Mesodermal cell (in vitro differentiated cells): Measurements from ENCODE around the gene CDH9. TPM values are rescaled to one million over a fixed set of nuclear protein-coding genes. Genes with fewer than 3 reads are reported as not detected.

ENCODE experiments used
- H3K27ac ChIP-seq: 2 replicates; pipeline ENCODE4 v1.7.0; 2013; ENCODE audit warnings: mild to moderate bottlenecking, low read depth, low read length, moderate library complexity; ENCODE audit not compliant: severe bottlenecking
- H3K36me3 ChIP-seq: 2 replicates; pipeline ENCODE4 v1.7.1; 2013; ENCODE audit warnings: mild to moderate bottlenecking, low read length, moderate library complexity; ENCODE audit not compliant: control insufficient read depth, insufficient read depth
- H3K4me1 ChIP-seq: one replicate; pipeline ENCODE4 v1.7.1; 2013; ENCODE audit warnings: mild to moderate bottlenecking, low read length; ENCODE audit not compliant: insufficient read depth, control insufficient read depth, poor library complexity, severe bottlenecking
- H3K4me3 ChIP-seq: 2 replicates; pipeline ENCODE4 v1.7.0; 2013; ENCODE audit warnings: low read length, control low read depth, mild to moderate bottlenecking; ENCODE audit not compliant: insufficient read depth, poor library complexity, severe bottlenecking; ENCODE audit errors: extremely low read depth
- H3K9me3 ChIP-seq: 2 replicates; pipeline ENCODE4 v1.7.1; 2013; ENCODE audit warnings: mild to moderate bottlenecking, low read length, moderate library complexity; ENCODE audit not compliant: control insufficient read depth
- WGBS, 2 experiments: methylation state at CpG; one replicate each; pipeline ENCODE4 v1.1.5; 2013; ENCODE audit warnings: missing lambda C conversion rate in 2 of 2; ENCODE audit not compliant: insufficient coverage in 2 of 2; 5-methylcytosine and 5-hydroxymethylcytosine counted together
- polyA plus RNA-seq, 2 experiments: library from polyadenylated mRNA; stranded (reverse); fragments of 50-300 nt; gene quantifications; one replicate each; pipeline ENCODE4 v1.2.3, GENCODE V29; 2013

Gene CDH9
- polyA plus RNA-seq (2013, experiment 1 of 2): not detected
- polyA plus RNA-seq (2013, experiment 2 of 2): 0.10 TPM

DNA sequence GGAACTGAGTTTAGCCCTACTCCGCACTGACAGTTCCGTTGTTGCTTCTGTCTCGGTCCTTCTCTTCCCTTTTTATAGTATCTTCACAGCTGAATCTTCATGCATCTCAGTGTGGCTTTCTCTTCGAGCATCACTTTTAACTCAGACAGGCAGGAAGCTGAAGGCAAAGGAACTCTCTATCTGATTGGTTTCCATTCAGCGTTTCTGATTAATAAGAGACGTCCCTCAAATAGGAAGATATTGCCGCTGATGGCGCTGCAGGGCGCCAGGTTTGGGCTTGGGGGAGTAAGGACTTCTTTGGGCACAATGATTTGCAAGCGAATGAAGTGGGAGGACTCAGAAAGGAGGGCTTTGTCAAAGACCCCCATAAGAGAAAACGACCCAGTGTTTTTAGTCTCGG is at the start of gene CDH9:
CDH9 (minus strand) TSS at position 111 of the 400 bp plus-strand sequence. CDS start 50,253 bp downstream, outside the sequence.
- H3K4me1 ChIP-seq: no peaks in the 10 kb centered on the region
- H3K27ac ChIP-seq: no peak within 1 kb of the TSS
- no peaks in the 10 kb centered on the region for H3K9me3 ChIP-seq
- WGBS, 2 experiments: 5 to 9% methylated on average over 8 to 11 of the region's 12 CpGs
- H3K36me3 ChIP-seq: no peaks in the 10 kb centered on the region
- H3K4me3 ChIP-seq: no peak within 1 kb of the TSS

GRCh38 chr5:27087747-27088146 is 49.4 kb upstream of the CDH9 start:
- H3K36me3 ChIP-seq: no peaks in the 10 kb centered on the region
- WGBS, 2 experiments: 75 to 80% methylated on average over 1 of the region's 2 CpGs
- H3K9me3 ChIP-seq: no peaks in the 10 kb centered on the region
- H3K4me3 ChIP-seq: no peak overlapping the region
- peaks cover 5% of the 10 kb centered on the region for H3K4me1 ChIP-seq
- H3K27ac ChIP-seq: no peak overlapping the region

GRCh38 chr5:27083449-27084415 is 45.3 kb upstream of the CDH9 start:
- Histone ChIP-seq H3K36me3 (no peaks in the 10 kb centered on the region), H3K27ac (no peak overlapping the region), H3K9me3 (no peaks in the 10 kb centered on the region), H3K4me1 (peaks cover 5% of the 10 kb centered on the region), H3K4me3 (no peak overlapping the region)
- 21 to 27% methylated on average over 4 of the region's 7 CpGs for WGBS, 2 experiments

GRCh38 chr5:27080147-27080546 is 41.8 kb upstream of the CDH9 start:
- Histone ChIP-seq H3K9me3 (peaks cover 3% of the 10 kb centered on the region), H3K4me1 (peaks cover 5% of the 10 kb centered on the region), H3K27ac (no peak overlapping the region), H3K4me3 (no peak overlapping the region), H3K36me3 (no peaks in the 10 kb centered on the region)
- 67% methylated on average over 1 of the region's 1 CpG; no CpG with 5 or more reads in 1 of the 2 experiments for WGBS, 2 experiments

DNA sequence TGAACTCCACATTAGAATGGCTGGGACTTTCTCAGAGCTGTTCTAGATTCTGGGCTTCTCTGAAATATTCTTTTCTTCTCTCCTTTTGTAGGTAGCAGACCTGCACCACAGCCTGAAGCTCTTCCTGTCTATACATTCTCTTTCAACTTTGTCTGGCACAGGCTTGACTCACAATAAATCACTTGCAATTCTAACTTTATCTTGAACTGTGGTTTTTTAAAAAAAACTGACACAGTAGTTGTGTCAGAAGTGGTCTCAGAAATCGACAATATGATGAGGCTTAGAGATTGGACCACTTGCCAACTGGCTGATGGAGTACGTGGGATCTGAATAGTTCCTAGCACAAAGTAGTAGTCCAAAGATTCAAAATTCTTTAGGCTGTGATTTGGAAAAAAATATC is 24.1 kb upstream of the CDH9 start:
- H3K4me3 ChIP-seq: no peak overlapping the region
- H3K9me3 ChIP-seq: no peaks in the 10 kb centered on the region
- no peaks in the 10 kb centered on the region for H3K36me3 ChIP-seq
- WGBS, 2 experiments: 81 to 83% methylated on average over 2 of the region's 2 CpGs
- no peaks in the 10 kb centered on the region for H3K4me1 ChIP-seq
- H3K27ac ChIP-seq: no peak overlapping the region

DNA sequence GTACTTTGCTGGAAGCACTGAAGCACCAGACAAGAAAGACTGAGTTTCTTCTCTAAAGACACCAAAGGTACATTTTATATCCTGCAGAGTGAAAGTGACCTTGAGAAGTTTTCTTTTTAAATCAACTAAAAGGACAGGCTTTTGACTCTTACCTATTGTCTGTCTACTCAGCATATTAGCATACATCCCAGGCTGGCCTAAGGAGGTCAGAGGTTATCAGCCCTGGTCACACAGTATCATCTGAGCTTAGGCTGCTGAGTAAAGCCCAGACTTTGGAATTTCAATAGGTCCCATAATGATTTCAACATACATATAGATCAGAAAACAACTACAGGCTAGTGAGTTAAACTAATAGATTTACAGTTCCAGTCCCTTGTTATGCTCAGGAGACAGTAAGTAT is 10.1 kb upstream of the CDH9 start:
- no peak overlapping the region for H3K4me3 ChIP-seq
- no peaks in the 10 kb centered on the region for H3K4me1 ChIP-seq
- no peaks in the 10 kb centered on the region for H3K36me3 ChIP-seq
- H3K27ac ChIP-seq: no peak overlapping the region
- H3K9me3 ChIP-seq: no peaks in the 10 kb centered on the region

DNA sequence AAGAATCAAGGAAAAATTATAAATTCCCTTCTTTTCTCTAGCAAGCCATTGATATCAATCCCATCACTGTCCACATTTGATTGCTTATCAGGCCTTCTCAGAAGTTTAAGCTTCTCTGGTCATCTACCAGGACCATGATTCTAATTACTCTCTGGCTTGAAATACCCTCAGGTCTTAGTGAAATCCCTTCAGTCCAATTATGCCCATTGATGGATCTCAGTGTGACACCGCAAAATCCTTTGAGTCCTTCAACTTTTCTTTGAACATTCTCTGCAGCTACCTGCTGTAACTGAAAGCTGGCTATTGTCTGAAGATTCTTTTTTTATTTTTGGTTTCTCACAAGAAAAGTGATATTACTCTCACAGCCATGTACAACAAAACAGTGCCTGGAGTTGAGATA is 3.0 kb upstream of the CDH9 start:
- Histone ChIP-seq H3K9me3 (no peaks in the 10 kb centered on the region), H3K4me1 (no peaks in the 10 kb centered on the region), H3K27ac (no peak overlapping the region), H3K36me3 (no peaks in the 10 kb centered on the region), H3K4me3 (no peak overlapping the region)
- WGBS, 2 experiments: 83 to 90% methylated on average over 1 of the region's 1 CpG

GRCh38 chr5:27034565-27034964 is 3.8 kb downstream of the CDH9 start:
- no peaks in the 10 kb centered on the region for H3K9me3 ChIP-seq
- H3K27ac ChIP-seq: no peak overlapping the region
- WGBS, 2 experiments: no CpG with 5 or more reads among the region's 1 CpG
- H3K4me3 ChIP-seq: no peak overlapping the region
- no peaks in the 10 kb centered on the region for H3K36me3 ChIP-seq
- H3K4me1 ChIP-seq: no peaks in the 10 kb centered on the region

- Histone ChIP-seq H3K27ac (no peak overlapping the region), H3K9me3 (no peaks in the 10 kb centered on the region), H3K4me3 (no peak overlapping the region), H3K4me1 (no peaks in the 10 kb centered on the region), H3K36me3 (no peaks in the 10 kb centered on the region)
- no CpG with 5 or more reads among the region's 2 CpGs for WGBS, 2 experiments
Measured at GRCh38 chr5:27026801-27027200, 11.6 kb downstream of the CDH9 start.

DNA sequence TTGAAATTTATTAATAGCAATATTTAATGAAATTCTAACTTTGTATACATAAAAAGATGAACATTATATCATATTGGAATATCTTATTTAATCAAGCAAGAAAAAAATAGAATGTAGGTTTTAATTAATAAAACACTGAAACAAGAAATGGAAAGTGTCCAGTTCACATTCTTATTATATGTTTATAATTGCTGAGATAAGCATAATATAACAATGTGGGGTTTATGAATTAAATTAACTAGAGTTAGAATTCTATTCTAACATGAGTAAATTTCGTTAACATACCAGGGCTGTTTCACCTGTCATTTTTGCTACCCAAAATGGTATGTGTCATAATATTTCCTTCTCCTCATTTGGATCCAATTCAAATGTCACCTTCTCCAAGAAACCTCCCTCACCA is 12.3 kb downstream of the CDH9 start:
- Histone ChIP-seq H3K27ac (no peak overlapping the region), H3K36me3 (no peaks in the 10 kb centered on the region), H3K4me1 (no peaks in the 10 kb centered on the region), H3K9me3 (no peaks in the 10 kb centered on the region), H3K4me3 (no peak overlapping the region)
- WGBS, 2 experiments: no CpG with 5 or more reads among the region's 1 CpG

DNA sequence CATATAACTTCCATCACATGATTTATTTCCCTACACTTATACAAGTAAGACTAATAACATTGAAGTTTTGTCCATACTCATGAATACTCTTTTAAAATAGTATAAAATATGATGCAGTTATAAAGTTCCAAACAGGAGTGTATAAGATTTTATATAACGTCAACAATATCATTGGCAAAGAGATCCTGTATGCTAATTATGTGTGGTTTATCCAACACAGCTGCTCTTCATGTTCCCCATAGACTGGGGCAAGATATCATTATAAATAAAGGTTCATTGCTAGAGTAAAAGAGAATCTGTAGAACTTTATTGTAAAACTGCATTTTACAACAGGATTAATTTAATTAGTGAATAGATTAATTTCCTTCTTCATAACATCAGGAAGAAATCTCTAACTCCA is 16.9 kb downstream of the CDH9 start:
- Histone ChIP-seq H3K9me3 (no peaks in the 10 kb centered on the region), H3K27ac (no peak overlapping the region), H3K4me3 (no peak overlapping the region), H3K4me1 (no peaks in the 10 kb centered on the region), H3K36me3 (no peaks in the 10 kb centered on the region)
- no CpG with 5 or more reads among the region's 1 CpG for WGBS, 2 experiments
